GM18951 (cell line): ENCODE data around the gene LPCAT2.

ENCODE experiments used
- POLR2A ChIP-seq: IDR thresholded peaks from 4 replicates; pipeline ENCODE4 v1.6.1; 2011; ENCODE audit warnings: mild to moderate bottlenecking; ENCODE audit not compliant: insufficient read length, insufficient read depth; ENCODE audit errors: extremely low read depth
- in situ Hi-C: fragments of 300-500 bp; cut with MboI; formaldehyde crosslinking; loops from one replicate; pipeline ENCODE4 v1.12.0; 2022; ENCODE audit warnings: low sequenced_read_pairs, mixed read lengths, inconsistent platforms; ENCODE audit not compliant: unreplicated experiment

LPCAT2 gene, protein sequence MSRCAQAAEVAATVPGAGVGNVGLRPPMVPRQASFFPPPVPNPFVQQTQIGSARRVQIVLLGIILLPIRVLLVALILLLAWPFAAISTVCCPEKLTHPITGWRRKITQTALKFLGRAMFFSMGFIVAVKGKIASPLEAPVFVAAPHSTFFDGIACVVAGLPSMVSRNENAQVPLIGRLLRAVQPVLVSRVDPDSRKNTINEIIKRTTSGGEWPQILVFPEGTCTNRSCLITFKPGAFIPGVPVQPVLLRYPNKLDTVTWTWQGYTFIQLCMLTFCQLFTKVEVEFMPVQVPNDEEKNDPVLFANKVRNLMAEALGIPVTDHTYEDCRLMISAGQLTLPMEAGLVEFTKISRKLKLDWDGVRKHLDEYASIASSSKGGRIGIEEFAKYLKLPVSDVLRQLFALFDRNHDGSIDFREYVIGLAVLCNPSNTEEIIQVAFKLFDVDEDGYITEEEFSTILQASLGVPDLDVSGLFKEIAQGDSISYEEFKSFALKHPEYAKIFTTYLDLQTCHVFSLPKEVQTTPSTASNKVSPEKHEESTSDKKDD

GRCh38 chr16:55508941-55509931 lies at the start of gene LPCAT2:
TSS of gene LPCAT2 (plus strand) at chr16:55509072. CDS start at chr16:55509182, 110 bp downstream.
- TF ChIP-seq POLR2A: no peak
- in situ Hi-C loops: no loop called here

DNA sequence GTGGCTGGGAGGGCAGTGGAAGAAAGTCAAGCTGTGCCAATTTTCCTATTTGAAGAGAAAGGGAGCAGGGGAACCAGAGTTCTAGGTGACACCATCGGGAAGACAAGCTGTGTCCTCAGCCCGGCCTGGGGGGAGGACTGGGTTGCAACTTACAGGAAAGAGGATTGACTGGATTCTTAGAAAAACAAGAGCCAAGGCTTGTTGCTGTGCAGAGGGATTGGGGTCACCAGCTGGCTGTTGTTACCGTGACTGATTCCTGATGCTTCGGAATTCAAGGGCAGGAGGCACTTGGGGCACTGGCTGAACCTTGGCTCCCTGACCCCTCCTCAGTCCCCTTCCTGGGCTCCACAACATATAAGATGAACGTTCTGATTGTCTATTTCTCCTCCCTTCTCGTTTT lies 46.6 kb upstream of the LPCAT2 start:
- TF ChIP-seq POLR2A: no peak
- in situ Hi-C loops: loop anchor here (10.0 kb wide), 1 partner anchor 383 kb away; no protein-coding TSS in a partner anchor

- in situ Hi-C loops: loop anchor here (10.0 kb wide), 1 partner anchor 380 kb away; no protein-coding TSS in a partner anchor
These were observed 44.5 kb upstream of the LPCAT2 start for GRCh38 chr16:55464375-55464774.

GRCh38 chr16:55465077-55465896 lies 43.6 kb upstream of the LPCAT2 start:
- in situ Hi-C loops: loop anchor here (5.0 to 10.0 kb wide), 2 partner anchors 237 to 380 kb away; no protein-coding TSS in a partner anchor
- TF ChIP-seq POLR2A: no peak

More at GRCh38 chr16:55464375-55464774, 44.5 kb upstream of the LPCAT2 start:
- no peak for TF ChIP-seq POLR2A

GRCh38 chr16:55466209-55466608 lies 42.7 kb upstream of the LPCAT2 start:
- in situ Hi-C loops: loop anchor here (5.0 to 10.0 kb wide), 2 partner anchors 236 to 379 kb away; no protein-coding TSS in a partner anchor

GRCh38 chr16:55467898-55468297 lies 41.0 kb upstream of the LPCAT2 start:
- in situ Hi-C loops: loop anchor here (5.0 to 10.0 kb wide), 2 partner anchors 234 to 377 kb away; no protein-coding TSS in a partner anchor
- no peak for TF ChIP-seq POLR2A

More at GRCh38 chr16:55466209-55466608, 42.7 kb upstream of the LPCAT2 start:
- TF ChIP-seq POLR2A: no peak

DNA sequence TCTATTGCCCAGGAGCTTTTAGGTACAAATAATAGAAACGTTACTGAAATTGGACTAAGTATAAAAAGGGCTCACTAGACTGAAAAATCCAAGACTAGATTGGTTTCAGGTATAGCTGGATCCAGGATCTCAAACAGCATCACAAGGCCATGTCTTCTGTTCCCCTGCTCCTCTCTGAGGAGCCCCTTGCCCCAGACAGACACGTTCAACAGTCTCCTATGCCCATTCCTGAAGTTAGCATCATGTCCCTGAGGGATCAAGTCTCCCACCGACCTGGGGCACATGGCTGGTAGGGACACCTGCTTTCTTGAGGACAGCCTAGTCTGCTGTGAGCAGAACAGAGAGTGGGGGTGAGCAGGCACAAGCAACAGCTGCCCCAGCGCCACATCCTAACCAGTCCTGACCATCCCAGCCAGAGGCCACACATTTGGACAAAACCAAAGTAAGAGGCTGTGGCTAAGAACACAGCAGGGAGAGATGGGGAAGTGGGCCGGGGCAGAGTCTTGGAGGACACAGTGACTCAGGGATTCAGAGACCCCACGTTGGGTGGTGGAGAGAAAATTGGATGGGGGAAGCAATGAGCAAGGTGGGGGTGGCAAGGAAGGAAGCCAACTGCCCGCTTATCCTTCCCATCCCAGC lies 40.4 kb upstream of the LPCAT2 start:
- in situ Hi-C loops: loop anchor here (5.0 to 10.0 kb wide), 2 partner anchors 234 to 376 kb away; no protein-coding TSS in a partner anchor
- TF ChIP-seq POLR2A: no peak

DNA sequence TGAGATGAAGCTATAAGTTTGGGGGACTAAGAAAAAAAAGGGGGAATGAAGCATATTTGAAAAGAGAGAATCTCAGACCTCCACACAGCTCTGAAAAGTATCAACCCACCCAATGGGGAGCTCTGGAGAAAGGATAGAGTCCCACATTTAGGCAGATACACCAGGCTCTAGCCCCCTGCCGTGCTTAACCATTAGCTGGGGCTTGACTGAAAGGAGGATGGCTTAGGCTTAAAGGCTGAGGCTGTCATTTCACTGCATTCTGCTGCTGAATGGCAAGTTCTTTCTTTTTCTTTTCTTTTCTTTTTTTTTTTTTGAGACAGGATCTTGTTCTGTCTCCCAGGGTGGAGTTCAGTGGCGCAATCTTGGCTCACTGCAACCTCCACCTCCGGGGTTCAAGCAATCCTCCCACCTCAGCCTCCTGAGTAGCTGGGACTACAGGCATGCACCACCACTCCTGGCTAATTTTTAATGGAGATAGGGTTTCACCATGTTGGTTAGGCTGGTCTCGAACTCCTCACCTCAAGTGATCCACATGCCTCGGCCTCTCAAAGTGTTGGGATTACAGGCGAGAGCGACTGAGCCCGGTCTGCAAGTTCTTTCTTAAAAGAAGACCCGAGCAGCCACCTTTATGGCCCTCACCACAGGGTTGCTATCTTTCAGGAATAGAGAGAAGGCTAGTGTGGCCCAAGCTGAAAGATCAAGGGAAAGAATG lies 38.9 kb upstream of the LPCAT2 start:
- TF ChIP-seq POLR2A: no peak
- in situ Hi-C loops: loop anchor here (5.0 to 10.0 kb wide), 2 partner anchors 232 to 375 kb away; no protein-coding TSS in a partner anchor

- in situ Hi-C loops: no loop called here
- TF ChIP-seq POLR2A: no peak
These were observed 38.1 kb upstream of the LPCAT2 start for GRCh38 chr16:55470533-55471371.

- in situ Hi-C loops: no loop called here
- TF ChIP-seq POLR2A: no peak
These were observed 37.3 kb upstream of the LPCAT2 start for GRCh38 chr16:55471448-55472097.
